GM19438 (cell line): Measurements from ENCODE around the gene MRPS35.

Experiments
- ATAC-seq: cut with Tn5 transposase; IDR thresholded peaks from one replicate; pipeline ENCODE4 v1.9.1; 2021; ENCODE audit warnings: low read depth; ENCODE audit not compliant: unreplicated experiment

The MRPS35 gene

GRCh38 chr12:27802936-27803335 lies 92.3 kb downstream of the MRPS35 start:
- no peak for ATAC-seq

GRCh38 chr12:27805238-27805637 lies 94.6 kb downstream of the MRPS35 start:
- ATAC-seq, result no peak
